Measurements from ENCODE around the gene ELF2. TPM values are rescaled to one million over a fixed set of nuclear protein-coding genes. Genes with fewer than 3 reads are reported as not detected.
A peak's percentile ranks its signal among the peaks of the same experiment; 100 is the strongest.

The ELF2 gene
- total and polyA plus RNA-seq, 2 experiments from 2014 or later = 38.2 to 48.8 TPM

DNA sequence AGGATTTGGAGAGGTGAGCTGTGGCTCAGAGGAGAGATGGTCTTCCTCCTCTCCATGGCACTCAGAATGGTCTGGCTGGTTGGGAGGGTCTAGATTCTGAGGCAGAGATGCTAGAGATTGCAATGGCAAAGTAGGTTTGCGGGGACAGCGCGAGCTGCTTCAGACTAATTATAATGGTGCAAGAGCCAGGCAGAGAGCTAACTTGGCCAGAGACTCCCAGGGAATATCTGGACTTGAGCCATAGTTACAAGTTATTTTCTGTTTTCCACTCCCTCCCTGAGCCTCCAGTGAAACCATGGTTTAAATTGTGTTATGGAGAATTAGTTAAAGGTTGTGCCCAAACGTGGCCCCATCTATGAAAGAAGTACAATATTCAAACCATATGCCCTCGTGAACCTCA, 44.7 kb upstream of the ELF2 start:
- peak overlapping the region; percentile 59 for H2AFZ ChIP-seq
- no peaks in the 10 kb centered on the region for H3K79me2 ChIP-seq (replicated peaks; ENCODE audit: insufficient read depth)
- no peaks in the 10 kb centered on the region for H4K20me1 ChIP-seq (replicated peaks; ENCODE audit: insufficient read depth)
- Mint-ChIP-seq H3K9me3 (no peaks in the 10 kb centered on the region), H3K27ac (no peak overlapping the region), H3K4me1 (no peaks in the 10 kb centered on the region), H3K4me3 (no peak overlapping the region), H3K27me3 (ENCODE audit: insufficient read depth, low read depth, poor library complexity) (peaks cover 7% of the 10 kb centered on the region), H3K36me3 (ENCODE audit: low read depth) (no peaks in the 10 kb centered on the region)
- H3K4me3 ChIP-seq = no peak overlapping the region
- H3F3A ChIP-seq (replicated peaks; ENCODE audit: low read depth) = no peaks in the 10 kb centered on the region
- H3K36me3 ChIP-seq (ENCODE audit: insufficient read depth) = no peaks in the 10 kb centered on the region
- H3K4me1 ChIP-seq (ENCODE audit: insufficient read depth) = no peaks in the 10 kb centered on the region
- no peak for DNase-seq (ENCODE audit: low spot score)
- H3K4me2 ChIP-seq = no peak overlapping the region
- H3K27me3 ChIP-seq (ENCODE audit: insufficient read depth) = no peaks in the 10 kb centered on the region
- ATAC-seq = no peak
- no peaks in the 10 kb centered on the region for H3K9me2 ChIP-seq (ENCODE audit: insufficient read depth)
- H3K27ac ChIP-seq (ENCODE audit: low read depth) = no peak overlapping the region
- TF ChIP-seq, protein P1, sequence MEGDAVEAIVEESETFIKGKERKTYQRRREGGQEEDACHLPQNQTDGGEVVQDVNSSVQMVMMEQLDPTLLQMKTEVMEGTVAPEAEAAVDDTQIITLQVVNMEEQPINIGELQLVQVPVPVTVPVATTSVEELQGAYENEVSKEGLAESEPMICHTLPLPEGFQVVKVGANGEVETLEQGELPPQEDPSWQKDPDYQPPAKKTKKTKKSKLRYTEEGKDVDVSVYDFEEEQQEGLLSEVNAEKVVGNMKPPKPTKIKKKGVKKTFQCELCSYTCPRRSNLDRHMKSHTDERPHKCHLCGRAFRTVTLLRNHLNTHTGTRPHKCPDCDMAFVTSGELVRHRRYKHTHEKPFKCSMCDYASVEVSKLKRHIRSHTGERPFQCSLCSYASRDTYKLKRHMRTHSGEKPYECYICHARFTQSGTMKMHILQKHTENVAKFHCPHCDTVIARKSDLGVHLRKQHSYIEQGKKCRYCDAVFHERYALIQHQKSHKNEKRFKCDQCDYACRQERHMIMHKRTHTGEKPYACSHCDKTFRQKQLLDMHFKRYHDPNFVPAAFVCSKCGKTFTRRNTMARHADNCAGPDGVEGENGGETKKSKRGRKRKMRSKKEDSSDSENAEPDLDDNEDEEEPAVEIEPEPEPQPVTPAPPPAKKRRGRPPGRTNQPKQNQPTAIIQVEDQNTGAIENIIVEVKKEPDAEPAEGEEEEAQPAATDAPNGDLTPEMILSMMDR (conservative IDR thresholded peaks at IDR 0.05; ENCODE audit: low read depth in 2 of 2) = no peak
- TF ChIP-seq ZNF331 (CRISPR knock-in tag; IDR thresholded peaks at IDR 0.05; ENCODE audit: low read depth) (no peak), STAT1 (IDR thresholded peaks at IDR 0.05; ENCODE audit: unreplicated experiment) (no peak), POLR2AphosphoS5 (IDR thresholded peaks at IDR 0.05; ENCODE audit: low read depth) (no peak), NANOG (IDR thresholded peaks at IDR 0.05; ENCODE audit: borderline replicate concordance) (no peak), EZH2phosphoT487 (IDR thresholded peaks at IDR 0.05; ENCODE audit: unreplicated experiment) (no peak), EZH2 (IDR thresholded peaks at IDR 0.05; ENCODE audit: low read depth, unreplicated experiment) (no peak), ZNF114 (CRISPR knock-in tag; IDR thresholded peaks at IDR 0.05) (no peak), CREB1 (CRISPR knock-in tag; IDR thresholded peaks at IDR 0.05; ENCODE audit: low read depth) (no peak), JUNB (IDR thresholded peaks at IDR 0.05; ENCODE audit: unreplicated experiment) (no peak)
- TF ChIP-seq, protein P2, sequence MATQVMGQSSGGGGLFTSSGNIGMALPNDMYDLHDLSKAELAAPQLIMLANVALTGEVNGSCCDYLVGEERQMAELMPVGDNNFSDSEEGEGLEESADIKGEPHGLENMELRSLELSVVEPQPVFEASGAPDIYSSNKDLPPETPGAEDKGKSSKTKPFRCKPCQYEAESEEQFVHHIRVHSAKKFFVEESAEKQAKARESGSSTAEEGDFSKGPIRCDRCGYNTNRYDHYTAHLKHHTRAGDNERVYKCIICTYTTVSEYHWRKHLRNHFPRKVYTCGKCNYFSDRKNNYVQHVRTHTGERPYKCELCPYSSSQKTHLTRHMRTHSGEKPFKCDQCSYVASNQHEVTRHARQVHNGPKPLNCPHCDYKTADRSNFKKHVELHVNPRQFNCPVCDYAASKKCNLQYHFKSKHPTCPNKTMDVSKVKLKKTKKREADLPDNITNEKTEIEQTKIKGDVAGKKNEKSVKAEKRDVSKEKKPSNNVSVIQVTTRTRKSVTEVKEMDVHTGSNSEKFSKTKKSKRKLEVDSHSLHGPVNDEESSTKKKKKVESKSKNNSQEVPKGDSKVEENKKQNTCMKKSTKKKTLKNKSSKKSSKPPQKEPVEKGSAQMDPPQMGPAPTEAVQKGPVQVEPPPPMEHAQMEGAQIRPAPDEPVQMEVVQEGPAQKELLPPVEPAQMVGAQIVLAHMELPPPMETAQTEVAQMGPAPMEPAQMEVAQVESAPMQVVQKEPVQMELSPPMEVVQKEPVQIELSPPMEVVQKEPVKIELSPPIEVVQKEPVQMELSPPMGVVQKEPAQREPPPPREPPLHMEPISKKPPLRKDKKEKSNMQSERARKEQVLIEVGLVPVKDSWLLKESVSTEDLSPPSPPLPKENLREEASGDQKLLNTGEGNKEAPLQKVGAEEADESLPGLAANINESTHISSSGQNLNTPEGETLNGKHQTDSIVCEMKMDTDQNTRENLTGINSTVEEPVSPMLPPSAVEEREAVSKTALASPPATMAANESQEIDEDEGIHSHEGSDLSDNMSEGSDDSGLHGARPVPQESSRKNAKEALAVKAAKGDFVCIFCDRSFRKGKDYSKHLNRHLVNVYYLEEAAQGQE (IDR thresholded peaks at IDR 0.05; ENCODE audit: unreplicated experiment) = no peak
- TF ChIP-seq, protein P3, sequence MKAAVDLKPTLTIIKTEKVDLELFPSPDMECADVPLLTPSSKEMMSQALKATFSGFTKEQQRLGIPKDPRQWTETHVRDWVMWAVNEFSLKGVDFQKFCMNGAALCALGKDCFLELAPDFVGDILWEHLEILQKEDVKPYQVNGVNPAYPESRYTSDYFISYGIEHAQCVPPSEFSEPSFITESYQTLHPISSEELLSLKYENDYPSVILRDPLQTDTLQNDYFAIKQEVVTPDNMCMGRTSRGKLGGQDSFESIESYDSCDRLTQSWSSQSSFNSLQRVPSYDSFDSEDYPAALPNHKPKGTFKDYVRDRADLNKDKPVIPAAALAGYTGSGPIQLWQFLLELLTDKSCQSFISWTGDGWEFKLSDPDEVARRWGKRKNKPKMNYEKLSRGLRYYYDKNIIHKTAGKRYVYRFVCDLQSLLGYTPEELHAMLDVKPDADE (IDR thresholded peaks at IDR 0.05) = no peak
- TF ChIP-seq, protein P4, sequence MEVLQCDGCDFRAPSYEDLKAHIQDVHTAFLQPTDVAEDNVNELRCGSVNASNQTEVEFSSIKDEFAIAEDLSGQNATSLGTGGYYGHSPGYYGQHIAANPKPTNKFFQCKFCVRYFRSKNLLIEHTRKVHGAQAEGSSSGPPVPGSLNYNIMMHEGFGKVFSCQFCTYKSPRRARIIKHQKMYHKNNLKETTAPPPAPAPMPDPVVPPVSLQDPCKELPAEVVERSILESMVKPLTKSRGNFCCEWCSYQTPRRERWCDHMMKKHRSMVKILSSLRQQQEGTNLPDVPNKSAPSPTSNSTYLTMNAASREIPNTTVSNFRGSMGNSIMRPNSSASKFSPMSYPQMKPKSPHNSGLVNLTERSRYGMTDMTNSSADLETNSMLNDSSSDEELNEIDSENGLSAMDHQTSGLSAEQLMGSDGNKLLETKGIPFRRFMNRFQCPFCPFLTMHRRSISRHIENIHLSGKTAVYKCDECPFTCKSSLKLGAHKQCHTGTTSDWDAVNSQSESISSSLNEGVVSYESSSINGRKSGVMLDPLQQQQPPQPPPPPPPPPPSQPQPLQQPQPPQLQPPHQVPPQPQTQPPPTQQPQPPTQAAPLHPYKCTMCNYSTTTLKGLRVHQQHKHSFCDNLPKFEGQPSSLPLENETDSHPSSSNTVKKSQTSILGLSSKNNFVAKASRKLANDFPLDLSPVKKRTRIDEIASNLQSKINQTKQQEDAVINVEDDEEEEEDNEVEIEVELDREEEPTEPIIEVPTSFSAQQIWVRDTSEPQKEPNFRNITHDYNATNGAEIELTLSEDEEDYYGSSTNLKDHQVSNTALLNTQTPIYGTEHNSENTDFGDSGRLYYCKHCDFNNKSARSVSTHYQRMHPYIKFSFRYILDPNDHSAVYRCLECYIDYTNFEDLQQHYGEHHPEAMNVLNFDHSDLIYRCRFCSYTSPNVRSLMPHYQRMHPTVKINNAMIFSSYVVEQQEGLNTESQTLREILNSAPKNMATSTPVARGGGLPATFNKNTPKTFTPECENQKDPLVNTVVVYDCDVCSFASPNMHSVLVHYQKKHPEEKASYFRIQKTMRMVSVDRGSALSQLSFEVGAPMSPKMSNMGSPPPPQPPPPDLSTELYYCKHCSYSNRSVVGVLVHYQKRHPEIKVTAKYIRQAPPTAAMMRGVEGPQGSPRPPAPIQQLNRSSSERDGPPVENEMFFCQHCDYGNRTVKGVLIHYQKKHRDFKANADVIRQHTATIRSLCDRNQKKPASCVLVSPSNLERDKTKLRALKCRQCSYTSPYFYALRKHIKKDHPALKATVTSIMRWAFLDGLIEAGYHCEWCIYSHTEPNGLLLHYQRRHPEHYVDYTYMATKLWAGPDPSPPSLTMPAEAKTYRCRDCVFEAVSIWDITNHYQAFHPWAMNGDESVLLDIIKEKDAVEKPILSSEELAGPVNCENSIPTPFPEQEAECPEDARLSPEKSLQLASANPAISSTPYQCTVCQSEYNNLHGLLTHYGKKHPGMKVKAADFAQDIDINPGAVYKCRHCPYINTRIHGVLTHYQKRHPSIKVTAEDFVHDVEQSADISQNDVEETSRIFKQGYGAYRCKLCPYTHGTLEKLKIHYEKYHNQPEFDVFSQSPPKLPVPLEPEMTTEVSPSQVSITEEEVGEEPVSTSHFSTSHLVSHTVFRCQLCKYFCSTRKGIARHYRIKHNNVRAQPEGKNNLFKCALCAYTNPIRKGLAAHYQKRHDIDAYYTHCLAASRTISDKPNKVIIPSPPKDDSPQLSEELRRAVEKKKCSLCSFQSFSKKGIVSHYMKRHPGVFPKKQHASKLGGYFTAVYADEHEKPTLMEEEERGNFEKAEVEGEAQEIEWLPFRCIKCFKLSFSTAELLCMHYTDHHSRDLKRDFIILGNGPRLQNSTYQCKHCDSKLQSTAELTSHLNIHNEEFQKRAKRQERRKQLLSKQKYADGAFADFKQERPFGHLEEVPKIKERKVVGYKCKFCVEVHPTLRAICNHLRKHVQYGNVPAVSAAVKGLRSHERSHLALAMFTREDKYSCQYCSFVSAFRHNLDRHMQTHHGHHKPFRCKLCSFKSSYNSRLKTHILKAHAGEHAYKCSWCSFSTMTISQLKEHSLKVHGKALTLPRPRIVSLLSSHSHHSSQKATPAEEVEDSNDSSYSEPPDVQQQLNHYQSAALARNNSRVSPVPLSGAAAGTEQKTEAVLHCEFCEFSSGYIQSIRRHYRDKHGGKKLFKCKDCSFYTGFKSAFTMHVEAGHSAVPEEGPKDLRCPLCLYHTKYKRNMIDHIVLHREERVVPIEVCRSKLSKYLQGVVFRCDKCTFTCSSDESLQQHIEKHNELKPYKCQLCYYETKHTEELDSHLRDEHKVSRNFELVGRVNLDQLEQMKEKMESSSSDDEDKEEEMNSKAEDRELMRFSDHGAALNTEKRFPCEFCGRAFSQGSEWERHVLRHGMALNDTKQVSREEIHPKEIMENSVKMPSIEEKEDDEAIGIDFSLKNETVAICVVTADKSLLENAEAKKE (CRISPR knock-in tag; IDR thresholded peaks at IDR 0.05) = no peak
